NK-92 (cell line): ENCODE data around the gene BACH2.
"Not testable (repeated sequence)": the region's sequence is repeated elsewhere in the genome, so short reads cannot be mapped to it uniquely, and the experiment has no call there.

ENCODE experiments used
- DNase-seq: peaks from one replicate; lab custom pipeline; 2025; ENCODE audit not compliant: unreplicated experiment; lab: John Stamatoyannopoulos, UW

The BACH2 gene

GRCh38 chr6:90072935-90073464, 223.6 kb downstream of the BACH2 start:
- DNase-seq = no peak

- DNase-seq = no peak
Measured at GRCh38 chr6:90072501-90072900, 224.1 kb downstream of the BACH2 start.

GRCh38 chr6:90068703-90069523, 227.7 kb downstream of the BACH2 start:
- no peak for DNase-seq

DNA sequence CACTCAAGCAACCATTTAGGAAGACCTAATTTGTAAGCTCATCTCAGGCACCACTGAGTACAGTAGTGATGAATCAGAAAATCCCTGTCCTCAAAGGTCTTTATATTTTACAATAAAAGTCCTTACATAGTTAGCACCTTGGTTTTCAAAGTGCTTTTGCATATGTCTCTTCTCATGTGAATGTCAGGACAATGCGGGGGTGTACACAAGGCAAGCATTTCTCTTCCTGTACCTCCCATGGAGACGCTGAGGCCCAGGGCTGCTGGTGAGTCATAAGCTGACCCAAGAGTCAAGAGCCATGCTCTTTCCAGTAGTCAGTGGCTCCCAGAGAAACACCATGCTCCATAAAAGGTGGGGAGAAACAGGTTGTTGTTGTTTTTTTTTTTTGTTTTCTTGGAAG, 228.4 kb downstream of the BACH2 start:
- no peak for DNase-seq

- no peak for DNase-seq
Measured at GRCh38 chr6:90066697-90067096, 229.9 kb downstream of the BACH2 start.

GRCh38 chr6:90065173-90065572, 231.5 kb downstream of the BACH2 start:
- no peak for DNase-seq

GRCh38 chr6:90062667-90063066, 234.0 kb downstream of the BACH2 start:
- DNase-seq = no peak

DNA sequence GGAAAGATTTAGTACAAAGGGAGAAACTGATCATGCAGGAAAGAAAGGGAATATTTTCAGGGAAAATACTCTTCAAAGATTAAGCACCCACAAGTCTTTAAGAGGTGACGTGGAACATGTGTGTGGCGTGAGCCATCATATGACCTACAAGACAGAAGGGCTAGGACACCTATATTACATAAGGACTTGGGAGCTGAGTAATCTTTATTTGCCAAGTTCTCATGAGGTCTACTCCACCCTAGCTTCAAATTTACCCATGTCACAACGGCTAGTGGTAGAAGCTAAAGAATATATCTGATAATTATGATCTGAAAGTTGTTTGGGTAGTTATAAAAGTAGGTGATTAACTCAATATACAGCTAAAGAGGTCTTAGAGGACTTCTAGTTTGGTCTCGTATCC, 234.6 kb downstream of the BACH2 start:
- no peak for DNase-seq

GRCh38 chr6:90059178-90059577, 237.5 kb downstream of the BACH2 start:
- DNase-seq = not testable (repeated sequence)

DNA sequence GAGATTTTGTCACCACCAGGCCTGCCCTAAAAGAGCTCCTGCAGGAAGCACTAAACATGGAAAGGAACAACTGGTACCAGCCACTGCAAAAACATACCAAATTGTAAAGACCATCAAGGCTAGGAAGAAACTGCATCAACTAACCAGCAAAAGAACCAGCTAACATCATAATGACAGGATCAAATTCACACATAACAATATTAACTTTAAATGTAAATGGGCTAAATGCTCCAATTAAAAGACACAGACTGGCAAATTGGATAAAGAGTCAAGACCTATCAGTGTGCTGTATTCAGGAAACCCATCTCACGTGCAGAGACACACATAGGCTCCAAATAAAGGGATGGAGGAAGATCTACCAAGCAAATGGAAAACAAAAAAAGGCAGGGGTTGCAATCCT, 240.7 kb downstream of the BACH2 start:
- DNase-seq = not testable (repeated sequence)

- not testable (repeated sequence) for DNase-seq
Measured at GRCh38 chr6:90054193-90054592, 242.4 kb downstream of the BACH2 start.

DNA sequence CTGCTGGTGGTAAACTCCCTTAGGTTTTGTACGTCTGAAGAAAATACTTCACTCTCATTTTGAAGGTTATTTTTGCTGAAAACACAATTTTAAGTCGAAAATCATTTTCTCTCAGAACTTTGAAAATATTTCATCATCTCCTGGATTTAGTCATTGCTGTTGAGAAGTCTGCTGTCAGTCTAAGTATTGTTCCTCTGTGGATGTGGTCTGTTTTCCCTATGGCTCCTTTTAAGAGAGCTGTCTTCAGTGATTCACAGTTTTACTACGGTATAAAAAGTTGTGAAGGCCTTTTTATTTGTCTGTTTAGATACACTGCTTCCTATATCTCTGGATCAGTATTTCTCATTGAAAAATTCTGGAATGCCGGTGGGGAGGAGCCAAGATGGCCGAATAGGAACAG, 243.0 kb downstream of the BACH2 start:
- no peak for DNase-seq

- DNase-seq = no peak
Measured at GRCh38 chr6:90049295-90049694, 247.3 kb downstream of the BACH2 start.

DNA sequence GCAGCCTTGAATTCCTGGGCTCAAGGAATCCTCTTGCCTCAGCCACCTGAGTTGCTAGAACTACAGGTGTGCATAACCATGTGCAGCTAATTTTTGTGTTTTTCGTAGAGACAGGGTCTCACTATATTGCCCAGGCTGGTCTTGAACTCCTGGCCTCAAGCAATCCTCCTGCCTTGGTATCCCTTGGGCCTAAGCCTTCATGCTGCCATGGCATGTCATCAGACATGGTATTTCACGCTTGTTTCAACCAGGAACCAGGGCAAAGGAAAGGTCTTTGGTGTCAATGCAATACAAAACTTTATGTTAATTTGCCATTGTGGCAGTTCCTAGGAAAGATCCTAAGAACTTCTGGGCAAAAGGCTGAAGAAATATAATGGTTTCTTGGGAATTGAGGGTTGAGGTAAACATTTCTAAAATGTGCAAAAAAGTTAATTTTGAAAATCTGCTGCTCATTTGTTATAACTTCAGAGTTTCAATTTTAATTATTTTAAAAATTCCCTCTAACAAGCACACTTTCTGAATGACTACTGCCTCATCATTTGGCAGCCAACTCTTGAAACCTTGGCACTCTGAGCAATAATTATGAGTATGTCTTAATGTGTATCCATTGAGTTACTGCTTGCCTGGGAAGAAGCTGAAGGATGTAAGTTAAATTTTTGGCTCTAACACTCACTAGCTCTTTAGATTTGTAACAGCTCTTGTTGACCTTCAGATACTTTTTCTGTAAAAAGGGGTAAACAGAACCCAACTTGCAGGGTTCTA, 248.3 kb downstream of the BACH2 start:
- no peak for DNase-seq

GRCh38 chr6:90045535-90045934, 251.1 kb downstream of the BACH2 start:
- no peak for DNase-seq

DNA sequence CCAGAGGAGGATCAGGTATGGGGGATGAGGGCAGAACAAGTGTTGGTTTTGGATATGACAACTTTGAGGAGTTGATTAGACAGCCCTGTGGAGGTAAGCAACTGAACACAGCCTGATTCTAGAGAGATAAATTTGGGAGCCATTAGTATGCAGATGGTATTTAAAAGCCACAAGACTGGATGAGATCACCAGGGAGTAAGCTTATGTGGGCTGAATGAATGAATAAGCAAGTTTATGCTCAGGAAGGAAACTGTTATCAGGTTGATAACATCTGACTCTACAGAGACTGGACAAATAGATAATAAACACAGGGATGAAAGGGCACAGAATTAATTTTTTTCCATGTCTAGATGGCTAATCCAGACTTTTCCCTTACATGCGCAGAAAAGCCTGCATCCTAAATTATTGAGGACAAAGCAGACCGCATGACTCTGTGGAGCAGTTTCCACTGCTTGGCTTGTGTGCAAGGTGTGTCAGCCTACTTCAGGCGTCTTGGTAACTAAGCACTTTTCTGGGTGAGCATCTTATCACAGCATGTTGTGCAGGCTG, 251.7 kb downstream of the BACH2 start:
- DNase-seq = no peak

- no peak for DNase-seq
Measured at GRCh38 chr6:90044182-90044832, 252.3 kb downstream of the BACH2 start.

DNA sequence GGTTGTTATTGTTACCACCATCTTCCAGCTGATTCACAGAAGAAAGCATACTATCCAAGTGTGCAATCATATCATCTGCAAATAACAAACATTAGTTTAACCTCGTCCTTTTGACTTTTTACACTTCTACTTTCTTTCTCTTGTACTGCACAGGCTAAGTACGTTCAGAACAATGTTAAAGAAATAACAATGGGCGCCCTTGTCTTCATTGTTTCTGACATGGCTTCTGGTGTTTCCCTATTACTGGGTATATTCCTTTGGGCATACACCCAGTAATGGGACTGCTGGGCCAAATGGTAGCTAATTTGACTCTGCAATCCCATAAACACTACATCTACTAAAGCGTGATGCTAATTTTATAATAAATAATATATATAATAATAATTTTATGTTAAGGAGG, 255.7 kb downstream of the BACH2 start:
- DNase-seq = no peak

- no peak for DNase-seq
Measured at GRCh38 chr6:90039911-90040310, 256.7 kb downstream of the BACH2 start.

- DNase-seq = no peak
Measured at GRCh38 chr6:90038961-90039653, 257.5 kb downstream of the BACH2 start.

- DNase-seq = no peak
Measured at GRCh38 chr6:90036963-90037362, 259.7 kb downstream of the BACH2 start.
